ENCODE data around the gene AOPEP. TPM values are rescaled to one million over a fixed set of nuclear protein-coding genes. Genes with fewer than 3 reads are reported as not detected.
A peak's percentile ranks its signal among the peaks of the same experiment; 100 is the strongest.

Gene AOPEP
- total RNA-seq, 4 donors from 2014 or later: 126 to 216 (median 136) TPM

DNA sequence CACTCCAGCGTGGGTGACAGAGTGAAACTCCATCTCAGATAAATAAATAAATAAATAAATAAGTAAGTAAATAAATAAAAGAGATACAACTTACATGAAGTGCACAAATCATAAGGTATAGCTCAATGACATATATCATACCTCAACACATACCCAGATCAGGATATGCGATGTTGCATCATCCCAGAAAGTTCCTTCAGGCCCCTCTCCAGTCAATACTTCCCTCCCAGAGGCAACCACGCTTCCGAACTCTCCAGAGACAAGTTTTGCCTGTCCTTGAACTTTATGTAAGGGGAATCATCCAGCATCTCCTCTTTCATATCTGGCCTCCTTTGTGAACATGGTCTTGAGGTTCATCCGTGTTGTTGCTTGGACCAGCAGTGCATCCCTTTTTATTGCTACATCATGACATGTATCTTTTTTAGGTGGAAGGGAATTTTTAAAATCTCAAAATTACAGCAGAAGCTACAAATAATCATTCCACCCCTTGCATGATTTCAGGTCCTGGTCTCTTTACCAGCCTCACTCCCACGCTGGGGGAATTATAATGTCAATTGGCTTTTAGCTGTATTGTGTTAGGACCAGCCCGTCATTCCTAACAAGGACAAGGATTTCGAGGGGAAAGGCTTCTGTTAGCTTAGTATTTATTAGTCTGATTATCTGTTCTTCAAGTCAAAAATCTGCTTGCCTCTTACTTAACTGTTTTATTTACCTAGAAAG, 32.9 kb upstream of the AOPEP start:
- intact Hi-C loops (cut with DNase I): no loop called here
- WGBS, 2 donors: 71 to 72% methylated on average over 8 of the region's 8 CpGs
- no peak overlapping the region for H3K27ac ChIP-seq
- DNase-seq: no peak
- peaks cover 3 to 4% of the 10 kb centered on the region in 2 donors for H3K4me1 ChIP-seq
- no peaks in the 10 kb centered on the region for H3K36me3 ChIP-seq
- H3K4me3 ChIP-seq (replicated peaks in 1 of 3): no peak overlapping the region
- TF ChIP-seq, protein P1, sequence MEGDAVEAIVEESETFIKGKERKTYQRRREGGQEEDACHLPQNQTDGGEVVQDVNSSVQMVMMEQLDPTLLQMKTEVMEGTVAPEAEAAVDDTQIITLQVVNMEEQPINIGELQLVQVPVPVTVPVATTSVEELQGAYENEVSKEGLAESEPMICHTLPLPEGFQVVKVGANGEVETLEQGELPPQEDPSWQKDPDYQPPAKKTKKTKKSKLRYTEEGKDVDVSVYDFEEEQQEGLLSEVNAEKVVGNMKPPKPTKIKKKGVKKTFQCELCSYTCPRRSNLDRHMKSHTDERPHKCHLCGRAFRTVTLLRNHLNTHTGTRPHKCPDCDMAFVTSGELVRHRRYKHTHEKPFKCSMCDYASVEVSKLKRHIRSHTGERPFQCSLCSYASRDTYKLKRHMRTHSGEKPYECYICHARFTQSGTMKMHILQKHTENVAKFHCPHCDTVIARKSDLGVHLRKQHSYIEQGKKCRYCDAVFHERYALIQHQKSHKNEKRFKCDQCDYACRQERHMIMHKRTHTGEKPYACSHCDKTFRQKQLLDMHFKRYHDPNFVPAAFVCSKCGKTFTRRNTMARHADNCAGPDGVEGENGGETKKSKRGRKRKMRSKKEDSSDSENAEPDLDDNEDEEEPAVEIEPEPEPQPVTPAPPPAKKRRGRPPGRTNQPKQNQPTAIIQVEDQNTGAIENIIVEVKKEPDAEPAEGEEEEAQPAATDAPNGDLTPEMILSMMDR (IDR thresholded peaks at IDR 0.05): no peak
- no peak for TF ChIP-seq POLR2A (IDR thresholded peaks at IDR 0.05)
- H3K9me3 ChIP-seq: no peaks in the 10 kb centered on the region
- H3K27me3 ChIP-seq: no peaks in the 10 kb centered on the region

- H3K4me3 ChIP-seq (replicated peaks in 1 of 3): no peak overlapping the region
- H3K27ac ChIP-seq: no peak overlapping the region
- intact Hi-C loops (cut with DNase I): no loop called here
- peaks cover 3 to 4% of the 10 kb centered on the region in 2 donors for H3K4me1 ChIP-seq
- DNase-seq: no peak
- no peaks in the 10 kb centered on the region for H3K9me3 ChIP-seq
- WGBS, 2 donors: 87 to 89% methylated on average over 5 of the region's 5 CpGs
- no peaks in the 10 kb centered on the region for H3K36me3 ChIP-seq
- no peak for TF ChIP-seq POLR2A (IDR thresholded peaks at IDR 0.05)
- TF ChIP-seq, protein P1 (IDR thresholded peaks at IDR 0.05): no peak
- H3K27me3 ChIP-seq: no peaks in the 10 kb centered on the region
These were observed 30.0 kb upstream of the AOPEP start for GRCh38 chr9:94696545-94696944.

- Histone ChIP-seq H3K36me3 (no peaks in the 10 kb centered on the region), H3K9me3 (no peaks in the 10 kb centered on the region), H3K27me3 (no peaks in the 10 kb centered on the region), H3K27ac (no peak overlapping the region), H3K4me3 (replicated peaks in 1 of 3) (no peak overlapping the region), H3K4me1 (peaks cover 0 to 3% of the 10 kb centered on the region in 2 donors)
- intact Hi-C loops (cut with DNase I): no loop called here
- WGBS, 2 donors: 50 to 61% methylated on average over 5 of the region's 5 CpGs
- DNase-seq: peak; percentile 6 to 8
- TF ChIP-seq, protein P1 (IDR thresholded peaks at IDR 0.05): no peak
- no peak for TF ChIP-seq POLR2A (IDR thresholded peaks at IDR 0.05)
These were observed 28.4 kb upstream of the AOPEP start for GRCh38 chr9:94697972-94698581.

- TF ChIP-seq, protein P1 (IDR thresholded peaks at IDR 0.05): no peak
- TF ChIP-seq POLR2A (IDR thresholded peaks at IDR 0.05): no peak
- 87 to 90% methylated on average over 4 of the region's 4 CpGs for WGBS, 2 donors
- Histone ChIP-seq H3K27me3 (no peaks in the 10 kb centered on the region), H3K27ac (no peak overlapping the region), H3K9me3 (no peaks in the 10 kb centered on the region), H3K36me3 (no peaks in the 10 kb centered on the region), H3K4me3 (replicated peaks in 1 of 3) (no peak overlapping the region), H3K4me1 (no peaks in the 10 kb centered on the region)
- intact Hi-C loops (cut with DNase I): no loop called here
- no peak for DNase-seq
These were observed 26.7 kb upstream of the AOPEP start for GRCh38 chr9:94699715-94700373.

GRCh38 chr9:94700445-94700844, 26.1 kb upstream of the AOPEP start:
- 94 to 95% methylated on average over 3 of the region's 3 CpGs for WGBS, 2 donors
- H3K36me3 ChIP-seq: no peaks in the 10 kb centered on the region
- H3K4me3 ChIP-seq (replicated peaks in 1 of 3): no peak overlapping the region
- H3K27me3 ChIP-seq: no peaks in the 10 kb centered on the region
- TF ChIP-seq, protein P1 (IDR thresholded peaks at IDR 0.05): no peak
- TF ChIP-seq POLR2A (IDR thresholded peaks at IDR 0.05): no peak
- DNase-seq: no peak
- H3K4me1 ChIP-seq: no peaks in the 10 kb centered on the region
- no peak overlapping the region for H3K27ac ChIP-seq
- intact Hi-C loops (cut with DNase I): no loop called here
- no peaks in the 10 kb centered on the region for H3K9me3 ChIP-seq

All from thyroid gland (tissue), 4 donors.